Adipocyte (in vitro differentiated cells): Measurements from ENCODE around the gene PPM1M.

Experiments used
- DNase-seq: peaks from one replicate; pipeline ENCODE4 v3.0.0-alpha.2; 2015; ENCODE audit warnings: low read depth
- H3K27me3 ChIP-seq: replicated peaks from 2 replicates; pipeline ENCODE4 v1.7.0; 2013; ENCODE audit warnings: mild to moderate bottlenecking, low read length, moderate library complexity; ENCODE audit not compliant: control insufficient read depth, insufficient read depth
- H3K36me3 ChIP-seq: 2 replicates; pipeline ENCODE4 v1.7.0; 2013; ENCODE audit warnings: low read length, mild to moderate bottlenecking, moderate library complexity; ENCODE audit not compliant: control insufficient read depth, insufficient read depth, severe bottlenecking
- H3K4me1 ChIP-seq: 2 replicates; pipeline ENCODE4 v1.7.0; 2013; ENCODE audit warnings: mild to moderate bottlenecking, low read length, moderate library complexity; ENCODE audit not compliant: control insufficient read depth, insufficient read depth
- H3K4me3 ChIP-seq: 2 replicates; pipeline ENCODE4 v1.7.0; 2013; ENCODE audit warnings: mild to moderate bottlenecking, low read length, moderate library complexity
- H3K9ac ChIP-seq: 2 replicates; pipeline ENCODE4 v1.7.0; 2013; ENCODE audit warnings: mild to moderate bottlenecking, low read length, moderate library complexity
- H3K9me3 ChIP-seq: 2 replicates; pipeline ENCODE4 v1.7.0; 2013; ENCODE audit warnings: mild to moderate bottlenecking, low read length, moderate library complexity; ENCODE audit not compliant: control insufficient read depth

Gene PPM1M

GRCh38 chr3:52204337-52205073 lies 41.1 kb upstream of the PPM1M start:
- Histone ChIP-seq H3K36me3 (peaks cover 80% of the 10 kb centered on the region), H3K4me3 (no peak overlapping the region), H3K9me3 (no peaks in the 10 kb centered on the region), H3K27me3 (no peaks in the 10 kb centered on the region), H3K4me1 (peaks cover 50% of the 10 kb centered on the region), H3K9ac (no peak overlapping the region)
- no peak for DNase-seq

- Histone ChIP-seq H3K4me1 (peaks cover 50% of the 10 kb centered on the region), H3K36me3 (peaks cover 91% of the 10 kb centered on the region), H3K9me3 (no peaks in the 10 kb centered on the region)
These were observed 39.7 kb upstream of the PPM1M start for GRCh38 chr3:52205727-52206372.

GRCh38 chr3:52208556-52208955 lies 37.0 kb upstream of the PPM1M start:
- no peaks in the 10 kb centered on the region for H3K9me3 ChIP-seq
- H3K9ac ChIP-seq, result no peak overlapping the region
- DNase-seq, result no peak
- peaks cover 95% of the 10 kb centered on the region for H3K36me3 ChIP-seq
- H3K4me3 ChIP-seq, result no peak overlapping the region
- no peaks in the 10 kb centered on the region for H3K27me3 ChIP-seq
- peaks cover 32% of the 10 kb centered on the region for H3K4me1 ChIP-seq

More at GRCh38 chr3:52205727-52206372, 39.7 kb upstream of the PPM1M start:
- DNase-seq, result no peak
- Histone ChIP-seq H3K27me3 (no peaks in the 10 kb centered on the region), H3K4me3 (no peak overlapping the region), H3K9ac (no peak overlapping the region)

- Histone ChIP-seq H3K36me3 (peaks cover 95% of the 10 kb centered on the region), H3K4me1 (peaks cover 18% of the 10 kb centered on the region), H3K9me3 (no peaks in the 10 kb centered on the region), H3K9ac (no peak overlapping the region), H3K4me3 (no peak overlapping the region), H3K27me3 (no peaks in the 10 kb centered on the region)
- no peak for DNase-seq
These were observed 35.5 kb upstream of the PPM1M start for GRCh38 chr3:52210037-52210436.

GRCh38 chr3:52210550-52211046 lies 35.0 kb upstream of the PPM1M start:
- Histone ChIP-seq H3K9me3 (no peaks in the 10 kb centered on the region), H3K27me3 (no peaks in the 10 kb centered on the region), H3K4me1 (peaks cover 22% of the 10 kb centered on the region), H3K4me3 (no peak overlapping the region), H3K9ac (no peak overlapping the region), H3K36me3 (peaks cover 95% of the 10 kb centered on the region)
- DNase-seq, result peak; percentile 53

GRCh38 chr3:52211268-52211891 lies 34.2 kb upstream of the PPM1M start:
- no peak for DNase-seq
- Histone ChIP-seq H3K4me1 (peaks cover 28% of the 10 kb centered on the region), H3K9me3 (no peaks in the 10 kb centered on the region), H3K9ac (no peak overlapping the region), H3K36me3 (peaks cover 91% of the 10 kb centered on the region), H3K4me3 (no peak overlapping the region), H3K27me3 (no peaks in the 10 kb centered on the region)

- Histone ChIP-seq H3K36me3 (peaks cover 78% of the 10 kb centered on the region), H3K4me1 (peaks cover 39% of the 10 kb centered on the region), H3K4me3 (no peak overlapping the region), H3K9me3 (no peaks in the 10 kb centered on the region), H3K27me3 (no peaks in the 10 kb centered on the region), H3K9ac (no peak overlapping the region)
- no peak for DNase-seq
These were observed 32.6 kb upstream of the PPM1M start for GRCh38 chr3:52213005-52213404.

GRCh38 chr3:52213901-52214300 lies 31.7 kb upstream of the PPM1M start:
- peaks cover 42% of the 10 kb centered on the region for H3K4me1 ChIP-seq
- no peak overlapping the region for H3K9ac ChIP-seq
- H3K9me3 ChIP-seq, result no peaks in the 10 kb centered on the region
- H3K4me3 ChIP-seq, result no peak overlapping the region
- peaks cover 69% of the 10 kb centered on the region for H3K36me3 ChIP-seq
- no peaks in the 10 kb centered on the region for H3K27me3 ChIP-seq
- peak; percentile 34 for DNase-seq

GRCh38 chr3:52215351-52215750 lies 30.2 kb upstream of the PPM1M start:
- no peak overlapping the region for H3K4me3 ChIP-seq
- peaks cover 40% of the 10 kb centered on the region for H3K4me1 ChIP-seq
- no peaks in the 10 kb centered on the region for H3K9me3 ChIP-seq
- no peak overlapping the region for H3K9ac ChIP-seq
- no peaks in the 10 kb centered on the region for H3K27me3 ChIP-seq
- peaks cover 57% of the 10 kb centered on the region for H3K36me3 ChIP-seq
- no peak for DNase-seq

- peak; percentile 66 for DNase-seq
- H3K9ac ChIP-seq, result peak overlapping the region; percentile 3
- no peak overlapping the region for H3K4me3 ChIP-seq
- no peaks in the 10 kb centered on the region for H3K27me3 ChIP-seq
- no peaks in the 10 kb centered on the region for H3K9me3 ChIP-seq
- H3K4me1 ChIP-seq, result peaks cover 29% of the 10 kb centered on the region
- peaks cover 42% of the 10 kb centered on the region for H3K36me3 ChIP-seq
These were observed 28.8 kb upstream of the PPM1M start for GRCh38 chr3:52216585-52217408.

- Histone ChIP-seq H3K9ac (peak overlapping the region; percentile 3), H3K9me3 (no peaks in the 10 kb centered on the region), H3K36me3 (peaks cover 36% of the 10 kb centered on the region), H3K4me3 (no peak overlapping the region), H3K27me3 (no peaks in the 10 kb centered on the region), H3K4me1 (peaks cover 29% of the 10 kb centered on the region)
- no peak for DNase-seq
These were observed 28.2 kb upstream of the PPM1M start for GRCh38 chr3:52217409-52217805.
